ENCODE results near the gene EOMES. TPM values are rescaled to one million over a fixed set of nuclear protein-coding genes. Genes with fewer than 3 reads are reported as not detected.

The EOMES gene
- total RNA-seq, 4 donors from 2014 or later: 0.40 TPM; not detected in 3

- DNase-seq: no peak
- no peak overlapping the region for H3K4me3 ChIP-seq (replicated peaks in 1 of 3)
- TF ChIP-seq CTCF (IDR thresholded peaks at IDR 0.05) (no peak), POLR2A (IDR thresholded peaks at IDR 0.05) (no peak)
- H3K27ac ChIP-seq: no peak overlapping the region
- no peaks in the 10 kb centered on the region for H3K9me3 ChIP-seq
- no peaks in the 10 kb centered on the region for H3K27me3 ChIP-seq
- H3K4me1 ChIP-seq: peaks cover 0 to 3% of the 10 kb centered on the region in 2 donors
- no peaks in the 10 kb centered on the region for H3K36me3 ChIP-seq
- intact Hi-C loops (cut with DNase I): no loop called here
Observed at GRCh38 chr3:27678234-27678633, 43.9 kb downstream of the EOMES start.

GRCh38 chr3:27677565-27677964, 44.6 kb downstream of the EOMES start:
- Histone ChIP-seq H3K9me3 (no peaks in the 10 kb centered on the region), H3K36me3 (no peaks in the 10 kb centered on the region), H3K4me3 (replicated peaks in 1 of 3) (no peak overlapping the region), H3K27me3 (no peaks in the 10 kb centered on the region), H3K27ac (no peak overlapping the region), H3K4me1 (peaks cover 0 to 3% of the 10 kb centered on the region in 2 donors)
- WGBS, 2 donors: 76 to 87% methylated on average over 3 of the region's 3 CpGs
- TF ChIP-seq CTCF (IDR thresholded peaks at IDR 0.05) (no peak), POLR2A (IDR thresholded peaks at IDR 0.05) (no peak)
- intact Hi-C loops (cut with DNase I): no loop called here
- DNase-seq: no peak

GRCh38 chr3:27675287-27675686, 46.8 kb downstream of the EOMES start:
- intact Hi-C loops (cut with DNase I): no loop called here
- H3K27me3 ChIP-seq: no peaks in the 10 kb centered on the region
- H3K4me3 ChIP-seq (replicated peaks in 1 of 3): no peak overlapping the region
- WGBS, 2 donors: 52 to 53% methylated on average over 3 of the region's 3 CpGs
- H3K4me1 ChIP-seq: no peaks in the 10 kb centered on the region
- no peak for TF ChIP-seq POLR2A (IDR thresholded peaks at IDR 0.05)
- TF ChIP-seq CTCF (IDR thresholded peaks at IDR 0.05): no peak
- no peak for DNase-seq
- no peaks in the 10 kb centered on the region for H3K36me3 ChIP-seq
- no peaks in the 10 kb centered on the region for H3K9me3 ChIP-seq
- no peak overlapping the region for H3K27ac ChIP-seq

GRCh38 chr3:27673701-27674100, 48.4 kb downstream of the EOMES start:
- no peaks in the 10 kb centered on the region for H3K4me1 ChIP-seq
- H3K27me3 ChIP-seq: no peaks in the 10 kb centered on the region
- no peak overlapping the region for H3K27ac ChIP-seq
- no peak for DNase-seq
- TF ChIP-seq CTCF (IDR thresholded peaks at IDR 0.05): no peak
- TF ChIP-seq POLR2A (IDR thresholded peaks at IDR 0.05): no peak
- intact Hi-C loops (cut with DNase I): no loop called here
- H3K9me3 ChIP-seq: no peaks in the 10 kb centered on the region
- no peak overlapping the region for H3K4me3 ChIP-seq (replicated peaks in 1 of 3)
- WGBS, 2 donors: 85% methylated on average over 2 of the region's 2 CpGs
- no peaks in the 10 kb centered on the region for H3K36me3 ChIP-seq

GRCh38 chr3:27671101-27671500, 51.0 kb downstream of the EOMES start:
- Histone ChIP-seq H3K4me3 (replicated peaks in 1 of 3) (no peak overlapping the region), H3K27me3 (no peaks in the 10 kb centered on the region), H3K27ac (no peak overlapping the region), H3K36me3 (no peaks in the 10 kb centered on the region), H3K4me1 (no peaks in the 10 kb centered on the region), H3K9me3 (no peaks in the 10 kb centered on the region)
- TF ChIP-seq POLR2A (IDR thresholded peaks at IDR 0.05) (no peak), CTCF (IDR thresholded peaks at IDR 0.05) (no peak)
- DNase-seq: no peak
- 81 to 83% methylated on average over 6 of the region's 6 CpGs for WGBS, 2 donors
- intact Hi-C loops (cut with DNase I): no loop called here
